HepG2 (cell line): Measurements from ENCODE around the gene HOXC11. TPM values are rescaled to one million over a fixed set of nuclear protein-coding genes. Genes with fewer than 3 reads are reported as not detected.
A peak's percentile ranks its signal among the peaks of the same experiment; 100 is the strongest.

Experiments
- ATAC-seq: fragments of 200-7000 bp; cut with Tn5 transposase; 3 replicates; pipeline ENCODE4 v1.9.1; 2020; ENCODE audit warnings: mild to moderate bottlenecking, moderate library complexity
- BruUV-seq: library from RNA; stranded (reverse); fragments of 400-500 nt; replicated peaks from 2 replicates; lab custom pipeline; 2021; lab: Mats Ljungman, UMichigan
- CTCF ChIA-PET: fragments of 300-600 bp; formaldehyde crosslinking; extraction: SDS; loops from one replicate; lab custom pipeline; 2021; ENCODE audit warnings: low total read pairs, inconsistent platforms, low intra/inter-chr PET ratio; lab: Yijun Ruan, JAX
- POLR2A ChIA-PET: fragments of 350-600 bp; sonication (Branson Sonifier 250); formaldehyde crosslinking; loops from one replicate; lab custom pipeline; 2020; ENCODE audit warnings: antibody characterized with exemption, inconsistent platforms; lab: Yijun Ruan, JAX
- DNase-seq: peaks from one replicate; pipeline ENCODE4 v3.0.0-alpha.2; 2015; ENCODE audit warnings: low spot score
- FAIRE-seq: peaks from 3 replicates; lab custom pipeline; 2011; peaks lifted over from hg19 to GRCh38; lab: Jason Lieb, UNC
- H2AFZ ChIP-seq: one replicate; pipeline ENCODE4 v1.6.1; 2011; ENCODE audit warnings: low read length, inconsistent platforms
- H3K27ac ChIP-seq: fragments of 300-600 bp; 3 replicates; pipeline ENCODE4 v1.8.0; 2011; ENCODE audit warnings: mixed run types, mild to moderate bottlenecking, mixed read lengths, low read length, inconsistent platforms; ENCODE audit not compliant: insufficient read depth; ENCODE audit errors: extremely low read length
- H3K27me3 ChIP-seq, 2 experiments: fragments of 200-600 bp in 1 of 2; 2 replicates in 1 of 2; 3 replicates in 1 of 2; pipeline versions ENCODE4 v1.6.0 to v1.8.0; 2011; ENCODE audit warnings: low read length in 2 of 2, mild to moderate bottlenecking in 2 of 2, moderate library complexity in 2 of 2, inconsistent platforms in 1 of 2; ENCODE audit not compliant: insufficient read depth in 2 of 2, control insufficient read depth in 1 of 2
- H3K36me3 ChIP-seq, 2 experiments: fragments of 200-600 bp in 1 of 2; replicated peaks in 1 of 2; 2 replicates in 1 of 2; 3 replicates in 1 of 2; pipeline versions ENCODE4 v1.5.1 to v1.8.0; 2011; ENCODE audit warnings: low read length in 2 of 2, inconsistent platforms in 1 of 2; ENCODE audit not compliant: insufficient read depth in 2 of 2, control insufficient read depth in 1 of 2
- H3K4me1 ChIP-seq: 2 replicates; pipeline ENCODE4 v1.5.1; 2012; ENCODE audit warnings: low read length, inconsistent platforms; ENCODE audit not compliant: insufficient read depth
- H3K4me2 ChIP-seq: 2 replicates; pipeline ENCODE4 v1.6.0; 2011; ENCODE audit warnings: low read depth, low read length, inconsistent platforms
- H3K4me3 ChIP-seq, 3 experiments: fragments of 200-600 bp in 1 of 3; sonication (generic), shearing (Covaris generic) in 1 of 3; replicated peaks in 1 of 3; 2 replicates each; pipeline ENCODE4 v1.5.1; 2011 to 2016; ENCODE audit warnings: low read length in 3 of 3, inconsistent platforms in 2 of 3, low read depth in 2 of 3, mild to moderate bottlenecking in 2 of 3, control low read depth in 1 of 3, mixed read lengths in 1 of 3; ENCODE audit not compliant: insufficient read depth in 1 of 3
- H3K79me2 ChIP-seq: one replicate; pipeline ENCODE4 v1.6.1; 2011; ENCODE audit warnings: low read length, inconsistent platforms; ENCODE audit not compliant: insufficient read depth
- H3K9ac ChIP-seq: 2 replicates; pipeline ENCODE4 v1.6.0; 2011; ENCODE audit warnings: mild to moderate bottlenecking, low read depth, low read length, inconsistent platforms; ENCODE audit not compliant: insufficient read depth
- H3K9me3 ChIP-seq: 2 replicates; pipeline ENCODE4 v1.5.1; 2012; ENCODE audit warnings: mild to moderate bottlenecking, low read length
- H4K20me1 ChIP-seq: 2 replicates; pipeline ENCODE4 v1.6.0; 2011; ENCODE audit warnings: inconsistent platforms, mild to moderate bottlenecking, low read length, moderate library complexity; ENCODE audit not compliant: insufficient read depth
- ATF5 ChIP-seq: sonication (generic); formaldehyde crosslinking; IDR thresholded peaks from 2 replicates; pipeline ENCODE4 v1.4.0; 2020; ENCODE audit warnings: mild to moderate bottlenecking, low read depth, missing genetic modification reagents
- DNMT1 ChIP-seq: sonication (generic); formaldehyde crosslinking; IDR thresholded peaks from 2 replicates; pipeline ENCODE4 v1.5.1; 2020; ENCODE audit warnings: mild to moderate bottlenecking, missing genetic modification reagents
- EZH2 ChIP-seq: conservative IDR thresholded peaks from 2 replicates; pipeline ENCODE4 v1.6.1; 2012; ENCODE audit warnings: mild to moderate bottlenecking, low read depth, low read length, moderate library complexity
- FOSL2 ChIP-seq: sonication (generic); formaldehyde crosslinking; IDR thresholded peaks from 2 replicates; pipeline ENCODE4 v1.4.0; 2020; ENCODE audit warnings: missing genetic modification reagents
- WGBS: methylation state at CpG from one replicate; pipeline ENCODE4 v1.1.6; 2017; ENCODE audit warnings: low lambda C conversion rate; 5-methylcytosine and 5-hydroxymethylcytosine counted together
- in situ Hi-C: cut with HindIII; loops from 2 replicates; pipeline ENCODE4 v1.10.0; 2017; ENCODE audit warnings: low pct_unique_long_range_greater_than_20kb; ENCODE audit not compliant: extremely low pct_ligation_motif_present
- intact Hi-C: fragments of 100-400 bp; cut with micrococcal nuclease; formaldehyde crosslinking; loops from one replicate; pipeline ENCODE4 v1.10.0; 2022; ENCODE audit not compliant: unreplicated experiment
- polyA plus RNA-seq, 8 experiments: library from polyadenylated mRNA; depleted of rRNA in 3 of 8; stranded (reverse) in 7 of 8; unstranded in 1 of 8; fragments of >200 nt; fragmentation: Illumina TruSeq in 4 of 8; extraction: Trizol in 4 of 8; gene quantifications; 2 replicates each; pipeline versions ENCODE4 v1.2.1 to v1.2.3, GENCODE V29; 2011 to 2016; ENCODE audit warnings: low read depth in 4 of 8, missing spikeins in 1 of 8, mixed read lengths in 1 of 8; ENCODE audit not compliant: insufficient read depth in 1 of 8
- total RNA-seq, 5 experiments: library from RNA; depleted of rRNA; stranded (reverse); fragments of >200 nt; fragmentation: Illumina TruSeq; extraction: Trizol; gene quantifications; 2 replicates each; pipeline ENCODE4 v1.2.3, GENCODE V29; 2016; ENCODE audit warnings: low read depth in 1 of 5

The HOXC11 gene
- total and polyA plus RNA-seq, 2 of the 13 experiments (the other 11 are each of a cell fraction or from before 2014, with no cell fraction given), result not detected

GRCh38 chr12:53924521-53925405 lies 48.2 kb upstream of the HOXC11 start:
- no peak overlapping the region for H3K27ac ChIP-seq
- 0% methylated on average over 2 of the region's 2 CpGs for WGBS
- no peak for DNase-seq
- CTCF ChIA-PET, result no interaction called here
- no peak overlapping the region for H3K4me3 ChIP-seq
- in situ Hi-C loops, result loop anchor here (25.0 kb wide), 1 partner anchor 137 kb away; no protein-coding TSS in a partner anchor
- no peaks in the 10 kb centered on the region for H3K9me3 ChIP-seq
- no peaks in the 10 kb centered on the region for H3K4me1 ChIP-seq
- H3K27me3 ChIP-seq, result peaks cover 5 to 48% of the 10 kb centered on the region in 2 experiments
- H3K9ac ChIP-seq, result no peak overlapping the region
- no peak for TF ChIP-seq DNMT1 (CRISPR knock-in tag)
- TF ChIP-seq FOSL2, result no peak
- TF ChIP-seq, all 625 proteins: peak for 0
- no peak for ATAC-seq
- H3K36me3 ChIP-seq, result no peaks in the 10 kb centered on the region
- H2AFZ ChIP-seq, result no peak overlapping the region
- no peaks in the 10 kb centered on the region for H4K20me1 ChIP-seq
- POLR2A ChIA-PET, result no interaction called here
- no peak for FAIRE-seq
- no peak overlapping the region for H3K4me2 ChIP-seq
- BruUV-seq, result no TSS peak
- intact Hi-C loops, result no loop called here
- no peaks in the 10 kb centered on the region for H3K79me2 ChIP-seq

- ChIA-PET POLR2A (no interaction called here), CTCF (no interaction called here)
- Histone ChIP-seq H3K4me1 (no peaks in the 10 kb centered on the region), H3K36me3 (no peaks in the 10 kb centered on the region), H3K4me3 (no peak overlapping the region), H3K79me2 (no peaks in the 10 kb centered on the region), H3K9me3 (no peaks in the 10 kb centered on the region), H3K27me3 (peaks cover 5 to 71% of the 10 kb centered on the region in 2 experiments), H3K9ac (no peak overlapping the region), H3K27ac (no peak overlapping the region), H4K20me1 (no peaks in the 10 kb centered on the region), H3K4me2 (no peak overlapping the region), H2AFZ (no peak overlapping the region)
- intact Hi-C loops, result no loop called here
- 32% methylated on average over 39 of the region's 45 CpGs for WGBS
- no peak for ATAC-seq
- no peak for TF ChIP-seq ATF5
- TF ChIP-seq EZH2, result 0 out of 2 replicates have a peak, but pooled peaks have one; percentile 65
- in situ Hi-C loops, result loop anchor here (25.0 kb wide), 1 partner anchor 140 kb away; no protein-coding TSS in a partner anchor
- no peak for FAIRE-seq
- BruUV-seq, result no TSS peak
- no peak for DNase-seq
Measured at GRCh38 chr12:53927220-53928029, 45.5 kb upstream of the HOXC11 start.
